Activated naive CD8-positive, alpha-beta T cell treated with anti-CD3 and anti-CD28 coated beads, Interleukin-2, amount 10 ng/mL, durations not matched to agents 7 days and 5 days (primary cell): ENCODE results near the gene DDB1. TPM values are rescaled to one million over a fixed set of nuclear protein-coding genes. Genes with fewer than 3 reads are reported as not detected.
A peak's percentile ranks its signal among the peaks of the same experiment; 100 is the strongest.

Experiments used
- ATAC-seq: fragments of 150-1000 bp; cut with Tn5 transposase; one replicate; pipeline ENCODE4 v1.10.0; 2021; ENCODE audit warnings: low read depth, moderate library complexity
- POLR2A ChIA-PET: fragments of 350-600 bp; sonication (Branson Sonifier 250); formaldehyde crosslinking; loops from one replicate; lab custom pipeline; 2021; ENCODE audit warnings: antibody characterized with exemption; lab: Charles Lee
- DNase-seq: peaks from one replicate; pipeline ENCODE4 v3.0.0; 2021
- H3K27ac Mint-ChIP-seq: one replicate; pipeline ENCODE4 v1.8.0; 2022; ENCODE audit warnings: mild to moderate bottlenecking, mixed read lengths
- H3K27me3 Mint-ChIP-seq: one replicate; pipeline ENCODE4 v1.8.0; 2022; ENCODE audit warnings: mild to moderate bottlenecking, moderate library complexity, mixed read lengths
- H3K36me3 Mint-ChIP-seq: one replicate; pipeline ENCODE4 v1.8.0; 2021; ENCODE audit warnings: mild to moderate bottlenecking, mixed read lengths
- H3K4me1 Mint-ChIP-seq: one replicate; pipeline ENCODE4 v1.8.0; 2021; ENCODE audit warnings: mixed read lengths
- H3K4me3 Mint-ChIP-seq: one replicate; pipeline ENCODE4 v1.8.0; 2022; ENCODE audit warnings: mild to moderate bottlenecking, moderate library complexity, mixed read lengths
- H3K9me3 Mint-ChIP-seq: one replicate; pipeline ENCODE4 v1.8.0; 2021; ENCODE audit warnings: mixed read lengths
- total RNA-seq, 2 experiments: library from RNA; stranded (reverse); gene quantifications; one replicate each; pipeline ENCODE4 v1.2.3, GENCODE V29; 2021

DDB1 gene
- total RNA-seq, 2 experiments from 2014 or later = 168 to 181 TPM

- POLR2A ChIA-PET = no interaction called here
- H3K27ac Mint-ChIP-seq = no peak overlapping the region
- no peak for ATAC-seq
- H3K27me3 Mint-ChIP-seq = no peaks in the 10 kb centered on the region
- H3K36me3 Mint-ChIP-seq = peaks cover 13% of the 10 kb centered on the region
- peaks cover 10% of the 10 kb centered on the region for H3K4me1 Mint-ChIP-seq
- no peaks in the 10 kb centered on the region for H3K9me3 Mint-ChIP-seq
- DNase-seq = no peak
- no peak overlapping the region for H3K4me3 Mint-ChIP-seq
Observed at GRCh38 chr11:61350336-61350735, 17.4 kb upstream of the DDB1 start.

GRCh38 chr11:61349916-61350315 lies 17.0 kb upstream of the DDB1 start:
- DNase-seq (no peak), ATAC-seq (no peak)
- no peaks in the 10 kb centered on the region for H3K27me3 Mint-ChIP-seq
- H3K36me3 Mint-ChIP-seq = peaks cover 13% of the 10 kb centered on the region
- H3K4me3 Mint-ChIP-seq = no peak overlapping the region
- H3K27ac Mint-ChIP-seq = no peak overlapping the region
- H3K4me1 Mint-ChIP-seq = peaks cover 10% of the 10 kb centered on the region
- POLR2A ChIA-PET = no interaction called here
- no peaks in the 10 kb centered on the region for H3K9me3 Mint-ChIP-seq

DNA sequence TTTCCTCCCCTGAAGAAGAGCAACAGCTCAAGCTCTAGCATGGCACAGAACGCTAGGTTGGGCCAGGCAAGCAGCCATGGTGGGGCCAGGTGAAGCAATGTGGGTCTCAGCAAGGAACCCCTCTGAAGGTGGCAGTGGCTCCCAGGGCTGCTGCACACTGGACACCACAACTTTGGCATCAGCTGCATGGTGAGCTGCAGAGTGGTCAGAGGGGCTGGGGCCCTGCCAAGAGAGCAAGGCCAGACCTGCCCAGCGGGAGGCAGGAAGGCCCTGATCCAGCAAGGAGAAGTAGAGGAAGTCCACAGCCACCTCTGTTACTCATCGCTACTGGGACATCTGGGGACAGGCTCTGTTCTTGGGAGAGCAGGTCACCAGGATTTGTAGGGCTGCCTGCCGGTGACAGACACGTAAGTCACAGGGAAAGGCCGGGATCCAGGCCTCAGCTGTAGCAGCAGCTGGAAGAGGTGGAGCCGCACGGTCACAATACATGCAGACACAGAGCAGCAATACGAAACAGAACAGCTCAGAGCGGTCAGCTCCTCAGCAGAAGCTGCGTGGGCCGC lies 16.4 kb upstream of the DDB1 start:
- no peaks in the 10 kb centered on the region for H3K27me3 Mint-ChIP-seq
- DNase-seq = no peak
- H3K9me3 Mint-ChIP-seq = no peaks in the 10 kb centered on the region
- POLR2A ChIA-PET = no interaction called here
- H3K4me3 Mint-ChIP-seq = no peak overlapping the region
- H3K4me1 Mint-ChIP-seq = peaks cover 10% of the 10 kb centered on the region
- peaks cover 13% of the 10 kb centered on the region for H3K36me3 Mint-ChIP-seq
- no peak for ATAC-seq
- no peak overlapping the region for H3K27ac Mint-ChIP-seq

DNA sequence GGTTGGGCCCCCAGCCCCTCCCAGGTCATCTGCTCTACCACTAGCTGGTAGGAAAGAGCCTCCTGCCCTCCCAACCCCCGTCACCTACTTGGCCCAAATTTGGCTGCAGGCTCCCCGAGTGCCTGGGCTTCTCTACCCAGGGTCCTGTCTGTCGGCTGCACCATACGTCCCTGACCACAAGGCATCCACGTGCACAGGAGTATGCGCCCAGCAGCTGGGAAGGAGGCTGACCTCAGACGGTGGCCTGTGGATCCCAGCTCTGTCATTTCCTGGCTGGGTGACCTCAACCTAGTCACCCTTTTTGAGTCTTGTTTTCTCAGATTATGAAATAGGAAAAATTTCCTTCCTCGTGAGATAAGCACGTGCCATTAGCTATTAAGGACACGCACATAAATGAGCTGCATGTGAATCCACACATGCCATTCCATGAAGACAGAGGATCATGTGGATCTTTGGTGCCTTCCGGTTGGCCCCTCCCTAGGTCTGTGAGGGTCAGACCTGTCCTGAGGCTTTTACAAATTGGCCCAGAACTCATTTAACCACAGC lies 15.1 kb upstream of the DDB1 start:
- Mint-ChIP-seq H3K27ac (peak overlapping the region; percentile 25), H3K36me3 (peaks cover 6% of the 10 kb centered on the region), H3K27me3 (no peaks in the 10 kb centered on the region), H3K9me3 (no peaks in the 10 kb centered on the region), H3K4me1 (peaks cover 6% of the 10 kb centered on the region), H3K4me3 (no peak overlapping the region)
- POLR2A ChIA-PET = interaction anchor here (1.4 kb wide), 1 partner anchor 13 kb away, joined by 3 read pairs; no protein-coding TSS in a partner anchor
- DNase-seq (no peak), ATAC-seq (no peak)

GRCh38 chr11:61345954-61346843 lies 13.3 kb upstream of the DDB1 start:
- peak overlapping the region; percentile 68 for H3K27ac Mint-ChIP-seq
- no peaks in the 10 kb centered on the region for H3K9me3 Mint-ChIP-seq
- ATAC-seq = peak; percentile 49
- H3K27me3 Mint-ChIP-seq = no peaks in the 10 kb centered on the region
- H3K4me1 Mint-ChIP-seq = peaks cover 6% of the 10 kb centered on the region
- no peak overlapping the region for H3K4me3 Mint-ChIP-seq
- peaks cover 3% of the 10 kb centered on the region for H3K36me3 Mint-ChIP-seq
- POLR2A ChIA-PET = interaction anchor here (0.6 to 2.4 kb wide), 3 partner anchors 10 to 16 kb away, joined by 3 to 11 read pairs (median 3); partner anchors contain the start of genes CYB561A3 and TMEM138
- DNase-seq = no peak

- peaks cover 6% of the 10 kb centered on the region for H3K4me1 Mint-ChIP-seq
- DNase-seq = no peak
- peaks cover 3% of the 10 kb centered on the region for H3K36me3 Mint-ChIP-seq
- no peaks in the 10 kb centered on the region for H3K27me3 Mint-ChIP-seq
- H3K27ac Mint-ChIP-seq = no peak overlapping the region
- POLR2A ChIA-PET = interaction anchor here (0.5 to 2.4 kb wide), 2 partner anchors 10 to 17 kb away, joined by 3 to 11 read pairs; partner anchors contain the start of genes CYB561A3 and TMEM138
- ATAC-seq = no peak
- no peaks in the 10 kb centered on the region for H3K9me3 Mint-ChIP-seq
- no peak overlapping the region for H3K4me3 Mint-ChIP-seq
Observed at GRCh38 chr11:61345170-61345610, 12.3 kb upstream of the DDB1 start.

GRCh38 chr11:61343792-61344745 lies 11.2 kb upstream of the DDB1 start:
- no peak overlapping the region for H3K4me3 Mint-ChIP-seq
- H3K9me3 Mint-ChIP-seq = no peaks in the 10 kb centered on the region
- H3K27ac Mint-ChIP-seq = no peak overlapping the region
- H3K36me3 Mint-ChIP-seq = no peaks in the 10 kb centered on the region
- H3K27me3 Mint-ChIP-seq = no peaks in the 10 kb centered on the region
- ATAC-seq (no peak), DNase-seq (no peak)
- POLR2A ChIA-PET = no interaction called here
- peaks cover 6% of the 10 kb centered on the region for H3K4me1 Mint-ChIP-seq

DNA sequence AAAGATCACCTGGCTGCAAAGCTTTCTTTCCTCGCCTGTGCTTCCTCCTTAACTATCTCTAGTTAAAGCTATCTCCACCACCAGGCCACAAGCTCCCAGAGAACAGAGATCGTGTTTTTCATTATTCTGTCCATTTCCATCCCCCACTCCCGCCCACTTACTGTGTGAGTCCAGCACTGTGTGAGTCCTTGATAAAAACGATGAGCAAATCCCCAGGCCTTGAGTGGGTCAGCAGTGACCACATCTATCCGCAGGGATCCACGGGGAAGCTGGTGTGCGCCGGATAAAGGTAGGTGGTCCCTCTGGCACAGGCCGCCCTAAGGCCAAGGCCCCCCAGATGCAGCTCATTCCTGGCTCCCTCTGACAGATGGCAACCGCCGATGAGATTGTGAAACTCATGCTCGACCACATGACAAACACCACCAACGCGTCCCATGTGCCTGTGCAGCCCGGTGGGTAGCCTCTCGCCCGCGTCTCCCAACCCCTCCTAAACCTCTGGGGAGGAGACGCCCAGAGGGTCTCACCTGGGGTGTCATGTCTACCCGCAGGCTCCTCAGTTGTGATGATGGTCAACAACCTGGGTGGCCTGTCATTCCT lies 9.4 kb upstream of the DDB1 start:
- Mint-ChIP-seq H3K27ac (no peak overlapping the region), H3K27me3 (no peaks in the 10 kb centered on the region), H3K9me3 (no peaks in the 10 kb centered on the region), H3K4me1 (peaks cover 6% of the 10 kb centered on the region), H3K4me3 (no peak overlapping the region), H3K36me3 (no peaks in the 10 kb centered on the region)
- DNase-seq (no peak), ATAC-seq (no peak)
- POLR2A ChIA-PET = interaction anchor here (1.2 kb wide), 1 partner anchor 12 kb away, joined by 3 read pairs; no protein-coding TSS in a partner anchor

GRCh38 chr11:61341706-61342105 lies 8.8 kb upstream of the DDB1 start:
- H3K27ac Mint-ChIP-seq = peak overlapping the region; percentile 2
- no peaks in the 10 kb centered on the region for H3K27me3 Mint-ChIP-seq
- no peak for DNase-seq
- no peak for ATAC-seq
- POLR2A ChIA-PET = interaction anchor here (1.2 kb wide), 1 partner anchor 12 kb away, joined by 3 read pairs; no protein-coding TSS in a partner anchor
- no peaks in the 10 kb centered on the region for H3K36me3 Mint-ChIP-seq
- H3K4me3 Mint-ChIP-seq = no peak overlapping the region
- H3K4me1 Mint-ChIP-seq = peaks cover 12% of the 10 kb centered on the region
- H3K9me3 Mint-ChIP-seq = no peaks in the 10 kb centered on the region

- Mint-ChIP-seq H3K27me3 (no peaks in the 10 kb centered on the region), H3K4me3 (no peak overlapping the region), H3K27ac (no peak overlapping the region), H3K36me3 (no peaks in the 10 kb centered on the region), H3K4me1 (peaks cover 14% of the 10 kb centered on the region), H3K9me3 (no peaks in the 10 kb centered on the region)
- POLR2A ChIA-PET = no interaction called here
- ATAC-seq = no peak
- DNase-seq = no peak
Observed at GRCh38 chr11:61340979-61341378, 8.1 kb upstream of the DDB1 start.

DNA sequence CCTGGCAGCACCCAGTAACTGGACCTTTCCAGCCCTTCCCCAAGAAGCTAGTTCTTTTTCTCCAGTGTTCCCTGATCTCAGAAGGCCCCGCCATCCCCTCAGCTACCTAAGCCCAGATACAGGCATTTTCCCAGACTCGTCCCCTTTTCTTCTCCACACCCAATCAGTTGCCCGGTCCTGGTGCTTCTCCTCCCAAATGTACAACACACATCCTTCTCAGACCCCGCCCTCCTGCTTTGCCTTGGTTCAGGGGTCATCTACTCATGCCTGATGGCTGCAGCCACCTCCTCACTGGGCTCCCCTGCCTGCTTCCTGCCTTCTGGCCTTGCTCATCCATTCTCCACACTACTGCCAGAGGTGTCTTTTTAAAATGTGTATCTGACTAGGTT lies 6.6 kb upstream of the DDB1 start:
- POLR2A ChIA-PET = interaction anchor here (2.8 kb wide), 1 partner anchor 22 kb away, joined by 11 read pairs; the partner anchor contains the start of genes CYB561A3 and TMEM138
- Mint-ChIP-seq H3K27me3 (no peaks in the 10 kb centered on the region), H3K4me3 (no peak overlapping the region), H3K27ac (peak overlapping the region; percentile 36), H3K36me3 (no peaks in the 10 kb centered on the region), H3K9me3 (no peaks in the 10 kb centered on the region), H3K4me1 (peaks cover 18% of the 10 kb centered on the region)
- ATAC-seq (no peak), DNase-seq (no peak)

- no peaks in the 10 kb centered on the region for H3K27me3 Mint-ChIP-seq
- H3K4me3 Mint-ChIP-seq = no peak overlapping the region
- no peak for ATAC-seq
- no peak for DNase-seq
- no peaks in the 10 kb centered on the region for H3K9me3 Mint-ChIP-seq
- peaks cover 23% of the 10 kb centered on the region for H3K4me1 Mint-ChIP-seq
- POLR2A ChIA-PET = interaction anchor here (1.0 to 2.8 kb wide), 2 partner anchors 23 to 91 kb away, joined by 3 to 11 read pairs; partner anchors contain the start of genes CPSF7, CYB561A3, SDHAF2 and TMEM138
- H3K36me3 Mint-ChIP-seq = no peaks in the 10 kb centered on the region
- H3K27ac Mint-ChIP-seq = no peak overlapping the region
Observed at GRCh38 chr11:61338783-61339489, 6.0 kb upstream of the DDB1 start.
